ENCODE results near the gene ARID3A.

The ARID3A gene

GRCh38 chr19:912181-913079 lies 13.4 kb upstream of the ARID3A start:
- DNase-seq, result peak; percentile 55

- peak; percentile 89 for DNase-seq
These were observed 12.6 kb upstream of the ARID3A start, which contains the start of gene R3HDM4 for GRCh38 chr19:913080-913748. Gene R3HDM4 (minus strand): TSS chr19:913219. CDS start chr19:913157, 62 bp downstream.

- DNase-seq, result peak; percentile 63
These were observed 9.1 kb upstream of the ARID3A start for GRCh38 chr19:916645-917322.

- peak; percentile 66 for DNase-seq
These were observed 8.3 kb upstream of the ARID3A start, which contains the start of gene KISS1R for GRCh38 chr19:917323-918151. Gene KISS1R (plus strand): TSS chr19:917333. CDS start chr19:917503, 170 bp downstream.

- no peak for DNase-seq
These were observed 7.7 kb upstream of the ARID3A start for GRCh38 chr19:918152-918437.

GRCh38 chr19:918481-919198 lies 7.2 kb upstream of the ARID3A start:
- peak; percentile 57 for DNase-seq

GRCh38 chr19:919199-920050 lies 6.4 kb upstream of the ARID3A start:
- DNase-seq, result peak; percentile 62

GRCh38 chr19:920051-920864 lies 5.6 kb upstream of the ARID3A start:
- DNase-seq, result peak; percentile 76

- DNase-seq, result peak; percentile 73
These were observed 1.2 kb upstream of the ARID3A start for GRCh38 chr19:924553-925086.

GRCh38 chr19:925087-925525 lies 729 bp upstream of the ARID3A start:
- DNase-seq, result peak; percentile 65

- no peak for DNase-seq
These were observed 421 bp downstream of the ARID3A start for GRCh38 chr19:926323-926588.

GRCh38 chr19:926589-927350 lies 935 bp downstream of the ARID3A start:
- DNase-seq, result peak; percentile 67

GRCh38 chr19:927351-927779 lies 1.5 kb downstream of the ARID3A start:
- DNase-seq, result no peak

GRCh38 chr19:927780-928401 lies 2.1 kb downstream of the ARID3A start:
- DNase-seq, result no peak

GRCh38 chr19:928471-929202 lies 2.8 kb downstream of the ARID3A start:
- DNase-seq, result no peak

GRCh38 chr19:929203-929890 lies 3.5 kb downstream of the ARID3A start:
- DNase-seq, result no peak

- DNase-seq, result no peak
These were observed 4.0 kb downstream of the ARID3A start for GRCh38 chr19:929891-930258.

All from stimulated activated CD8-positive, alpha-beta memory T cell treated with anti-CD3 and anti-CD28 coated beads, Interleukin-4, amount 100 ng/mL, for 48 hours (primary cell).